Mesenchymal stem cell (in vitro differentiated cells and primary cell): ENCODE measurements around the gene CENPN.

Source experiments
- DNase-seq: peaks from one replicate; pipeline ENCODE4 v3.0.0-alpha.2; 2013
- H2AFZ ChIP-seq: one replicate; pipeline ENCODE4 v1.6.1; 2013; ENCODE audit warnings: low read depth, mild to moderate bottlenecking, control low read depth, inconsistent platforms, low read length, moderate library complexity
- H2AK5ac ChIP-seq: 2 replicates; pipeline ENCODE4 v1.6.1; 2013; ENCODE audit warnings: low read length, moderate library complexity, mild to moderate bottlenecking, inconsistent platforms; ENCODE audit not compliant: severe bottlenecking
- H2BK120ac ChIP-seq: one replicate; pipeline ENCODE4 v1.6.1; 2013; ENCODE audit warnings: low read depth, mild to moderate bottlenecking, inconsistent platforms, low read length, moderate library complexity
- H2BK12ac ChIP-seq, 2 experiments: one replicate each; pipeline ENCODE4 v1.6.1; 2013; ENCODE audit warnings: inconsistent platforms in 2 of 2, low read length in 2 of 2, mild to moderate bottlenecking in 2 of 2, moderate library complexity in 2 of 2, control low read depth in 1 of 2
- H2BK15ac ChIP-seq: one replicate; pipeline ENCODE4 v1.6.1; 2013; ENCODE audit warnings: mild to moderate bottlenecking, low read depth, inconsistent platforms; ENCODE audit not compliant: poor library complexity, severe bottlenecking
- H2BK5ac ChIP-seq: 2 replicates; pipeline ENCODE4 v1.6.1; 2013; ENCODE audit warnings: low read depth, mild to moderate bottlenecking, low read length, control low read depth, inconsistent platforms; ENCODE audit not compliant: poor library complexity, severe bottlenecking
- H3K14ac ChIP-seq, 2 experiments: one replicate each; pipeline ENCODE4 v1.6.1; 2013; ENCODE audit warnings: inconsistent platforms in 2 of 2, low read length in 2 of 2, control low read depth in 1 of 2, mild to moderate bottlenecking in 1 of 2, moderate library complexity in 1 of 2
- H3K18ac ChIP-seq, 2 experiments: one replicate each; pipeline ENCODE4 v1.6.1; 2013; ENCODE audit warnings: inconsistent platforms in 2 of 2, low read length in 2 of 2, control low read depth in 1 of 2, low read depth in 1 of 2, mild to moderate bottlenecking in 1 of 2
- H3K23ac ChIP-seq, 2 experiments: one replicate each; pipeline ENCODE4 v1.6.1; 2013; ENCODE audit warnings: inconsistent platforms in 2 of 2, low read length in 2 of 2, mild to moderate bottlenecking in 2 of 2, moderate library complexity in 2 of 2, control low read depth in 1 of 2
- H3K27ac ChIP-seq: 2 replicates; pipeline ENCODE4 v1.5.1; 2013; ENCODE audit warnings: mild to moderate bottlenecking, moderate library complexity, low read length, control low read depth, inconsistent platforms; ENCODE audit not compliant: poor library complexity, severe bottlenecking
- H3K27me3 ChIP-seq, 2 experiments: 2 replicates each; pipeline versions ENCODE4 v1.6.1 to v1.7.0; 2013; ENCODE audit warnings: low read length in 2 of 2, mild to moderate bottlenecking in 2 of 2, moderate library complexity in 2 of 2, control low read depth in 1 of 2, inconsistent platforms in 1 of 2; ENCODE audit not compliant: control insufficient read depth in 1 of 2, insufficient read depth in 1 of 2
- H3K36me3 ChIP-seq, 2 experiments: 2 replicates each; pipeline versions ENCODE4 v1.6.1 to v1.7.0; 2013; ENCODE audit warnings: low read length in 2 of 2, control low read depth in 1 of 2, inconsistent platforms in 1 of 2, low read depth in 1 of 2, mild to moderate bottlenecking in 1 of 2; ENCODE audit not compliant: insufficient read depth in 2 of 2, control insufficient read depth in 1 of 2
- H3K4ac ChIP-seq, 2 experiments: one replicate each; pipeline ENCODE4 v1.6.1; 2013; ENCODE audit warnings: inconsistent platforms in 2 of 2, low read length in 2 of 2, mild to moderate bottlenecking in 2 of 2, moderate library complexity in 2 of 2, control low read depth in 1 of 2, low read depth in 1 of 2
- H3K4me1 ChIP-seq: 2 replicates; pipeline ENCODE4 v1.6.1; 2013; ENCODE audit warnings: low read depth, low read length, control low read depth; ENCODE audit not compliant: control insufficient read depth, insufficient read depth
- H3K4me2 ChIP-seq: 2 replicates; pipeline ENCODE4 v1.6.1; 2013; ENCODE audit warnings: low read length, mild to moderate bottlenecking, inconsistent platforms; ENCODE audit not compliant: poor library complexity, severe bottlenecking
- H3K4me3 ChIP-seq, 2 experiments: 2 replicates each; pipeline versions ENCODE4 v1.5.1 to v1.7.0; 2013; ENCODE audit warnings: low read length in 2 of 2, mild to moderate bottlenecking in 2 of 2, control low read depth in 1 of 2, low read depth in 1 of 2; ENCODE audit not compliant: insufficient read depth in 1 of 2
- H3K79me1 ChIP-seq: replicated peaks from 2 replicates; pipeline ENCODE4 v1.6.1; 2013; ENCODE audit warnings: mild to moderate bottlenecking, control low read depth, low read length, inconsistent platforms; ENCODE audit not compliant: poor library complexity, severe bottlenecking
- H3K9ac ChIP-seq: 2 replicates; pipeline ENCODE4 v1.7.0; 2013; ENCODE audit warnings: mild to moderate bottlenecking, low read length, moderate library complexity
- H3K9me3 ChIP-seq: 2 replicates; pipeline ENCODE4 v1.7.0; 2013; ENCODE audit warnings: mild to moderate bottlenecking, low read length; ENCODE audit not compliant: control insufficient read depth
- H4K8ac ChIP-seq: one replicate; pipeline ENCODE4 v1.6.1; 2013; ENCODE audit warnings: inconsistent platforms, mild to moderate bottlenecking, low read length, moderate library complexity
- H4K91ac ChIP-seq: one replicate; pipeline ENCODE4 v1.6.1; 2013; ENCODE audit warnings: mild to moderate bottlenecking, low read length, inconsistent platforms
- WGBS: methylation state at CpG from one replicate; pipeline ENCODE4 v1.1.7; 2013; ENCODE audit warnings: mixed read lengths; 5-methylcytosine and 5-hydroxymethylcytosine counted together

Gene CENPN

GRCh38 chr16:80966617-80967016, 40.4 kb upstream of the CENPN start:
- H2BK120ac ChIP-seq, result no peak overlapping the region
- H3K9me3 ChIP-seq, result no peaks in the 10 kb centered on the region
- no peak overlapping the region for H2BK5ac ChIP-seq
- H3K4me1 ChIP-seq, result peaks cover 7% of the 10 kb centered on the region
- H3K79me1 ChIP-seq, result peaks cover 2% of the 10 kb centered on the region
- no peak overlapping the region for H3K4ac ChIP-seq
- no peak overlapping the region for H3K4me2 ChIP-seq
- H3K14ac ChIP-seq, result no peak overlapping the region
- H4K8ac ChIP-seq, result no peak overlapping the region
- WGBS, result 100% methylated on average over 1 of the region's 4 CpGs
- no peak for DNase-seq
- no peak overlapping the region for H3K9ac ChIP-seq
- no peak overlapping the region for H3K27ac ChIP-seq
- no peak overlapping the region for H3K4me3 ChIP-seq
- H3K27me3 ChIP-seq, result no peaks in the 10 kb centered on the region
- H4K91ac ChIP-seq, result no peak overlapping the region
- H2AK5ac ChIP-seq, result no peak overlapping the region
- no peak overlapping the region for H2AFZ ChIP-seq
- H2BK12ac ChIP-seq, result no peak overlapping the region
- no peak overlapping the region for H3K18ac ChIP-seq
- H3K36me3 ChIP-seq, result peaks cover 0 to 9% of the 10 kb centered on the region in 2 experiments
- H2BK15ac ChIP-seq, result no peak overlapping the region
- H3K23ac ChIP-seq, result no peak overlapping the region

- Histone ChIP-seq H2AK5ac (peak overlapping the region; percentile 6), H3K4me1 (peaks cover 7% of the 10 kb centered on the region), H4K8ac (no peak overlapping the region), H3K36me3 (peaks cover 0 to 19% of the 10 kb centered on the region in 2 experiments), H2BK15ac (no peak overlapping the region), H2BK5ac (no peak overlapping the region), H3K9ac (no peak overlapping the region), H2BK12ac (no peak overlapping the region), H3K9me3 (no peaks in the 10 kb centered on the region), H3K18ac (no peak overlapping the region), H3K14ac (no peak overlapping the region), H3K27me3 (no peaks in the 10 kb centered on the region), H3K27ac (peak overlapping the region; percentile 71), H3K23ac (no peak overlapping the region), H2BK120ac (no peak overlapping the region), H3K4me3 (no peak overlapping the region), H3K4me2 (no peak overlapping the region), H3K79me1 (peaks cover 10% of the 10 kb centered on the region), H2AFZ (no peak overlapping the region), H3K4ac (no peak overlapping the region), H4K91ac (no peak overlapping the region)
- no CpG with 5 or more reads among the region's 4 CpGs for WGBS
- DNase-seq, result no peak
Observed at GRCh38 chr16:80968386-80969113, 38.5 kb upstream of the CENPN start.

- H3K9me3 ChIP-seq, result no peaks in the 10 kb centered on the region
- H3K4ac ChIP-seq, result no peak overlapping the region
- H3K27me3 ChIP-seq, result no peaks in the 10 kb centered on the region
- no peak for DNase-seq
- peak overlapping the region; percentile 74 for H3K27ac ChIP-seq
- H3K4me2 ChIP-seq, result peak overlapping the region; percentile 36
- peaks cover 0 to 19% of the 10 kb centered on the region in 2 experiments for H3K36me3 ChIP-seq
- no peak overlapping the region for H3K4me3 ChIP-seq
- peaks cover 7% of the 10 kb centered on the region for H3K4me1 ChIP-seq
- no peak overlapping the region for H2BK5ac ChIP-seq
- H2BK15ac ChIP-seq, result no peak overlapping the region
- no peak overlapping the region for H3K18ac ChIP-seq
- H2BK12ac ChIP-seq, result no peak overlapping the region
- no peak overlapping the region for H3K14ac ChIP-seq
- no peak overlapping the region for H4K91ac ChIP-seq
- H2BK120ac ChIP-seq, result no peak overlapping the region
- 97% methylated on average over 3 of the region's 3 CpGs for WGBS
- no peak overlapping the region for H3K23ac ChIP-seq
- no peak overlapping the region for H3K9ac ChIP-seq
- no peak overlapping the region for H2AFZ ChIP-seq
- peak overlapping the region; percentile 1 for H2AK5ac ChIP-seq
- H3K79me1 ChIP-seq, result peaks cover 13% of the 10 kb centered on the region
- H4K8ac ChIP-seq, result no peak overlapping the region
Observed at GRCh38 chr16:80969114-80969484, 37.9 kb upstream of the CENPN start.

GRCh38 chr16:80971819-80972218, 35.2 kb upstream of the CENPN start:
- H3K4me1 ChIP-seq, result peaks cover 7% of the 10 kb centered on the region
- WGBS, result 91% methylated on average over 2 of the region's 2 CpGs
- no peak overlapping the region for H3K14ac ChIP-seq
- H3K9ac ChIP-seq, result no peak overlapping the region
- H3K79me1 ChIP-seq, result peaks cover 21% of the 10 kb centered on the region
- H3K9me3 ChIP-seq, result no peaks in the 10 kb centered on the region
- H2BK15ac ChIP-seq, result no peak overlapping the region
- no peak for DNase-seq
- H3K18ac ChIP-seq, result no peak overlapping the region
- H3K4me2 ChIP-seq, result no peak overlapping the region
- H3K23ac ChIP-seq, result no peak overlapping the region
- no peak overlapping the region for H2BK12ac ChIP-seq
- H3K27ac ChIP-seq, result no peak overlapping the region
- no peak overlapping the region for H4K8ac ChIP-seq
- no peak overlapping the region for H2BK5ac ChIP-seq
- peaks cover 0 to 37% of the 10 kb centered on the region in 2 experiments for H3K36me3 ChIP-seq
- H4K91ac ChIP-seq, result peak overlapping the region; percentile 39
- no peak overlapping the region for H2AFZ ChIP-seq
- peak overlapping the region; percentile 34 for H2BK120ac ChIP-seq
- H3K27me3 ChIP-seq, result no peaks in the 10 kb centered on the region
- H3K4me3 ChIP-seq, result no peak overlapping the region
- H3K4ac ChIP-seq, result no peak overlapping the region
- peak overlapping the region; percentile 67 for H2AK5ac ChIP-seq
